Esophagus (tissue), 2 donors: ENCODE measurements around the gene SLC25A51. TPM values are rescaled to one million over a fixed set of nuclear protein-coding genes. Genes with fewer than 3 reads are reported as not detected.
A peak's percentile ranks its signal among the peaks of the same experiment; 100 is the strongest.

Experiments
- H3K27ac ChIP-seq, 2 donors: one replicate each; pipeline ENCODE4 v1.5.1; 2013; ENCODE audit warnings: low read depth in 2 of 2, mild to moderate bottlenecking in 2 of 2, inconsistent platforms in 1 of 2, low read length in 1 of 2, moderate library complexity in 1 of 2
- H3K27me3 ChIP-seq, 2 donors: one replicate each; pipeline ENCODE4 v1.6.1; 2013; ENCODE audit warnings: low read length in 2 of 2, control low read depth in 1 of 2, mild to moderate bottlenecking in 1 of 2; ENCODE audit not compliant: insufficient read depth in 2 of 2, control insufficient read depth in 1 of 2
- H3K36me3 ChIP-seq, 2 donors: one replicate each; pipeline ENCODE4 v1.6.1; 2013; ENCODE audit warnings: low read length in 1 of 2; ENCODE audit not compliant: control insufficient read depth in 2 of 2, insufficient read depth in 2 of 2
- H3K4me1 ChIP-seq, 2 donors: one replicate each; pipeline ENCODE4 v1.6.1; 2013; ENCODE audit warnings: low read length in 1 of 2; ENCODE audit not compliant: control insufficient read depth in 2 of 2, insufficient read depth in 2 of 2
- H3K4me3 ChIP-seq, 2 donors: one replicate each; pipeline ENCODE4 v1.5.1; 2013; ENCODE audit warnings: low read length in 2 of 2, mild to moderate bottlenecking in 2 of 2, low read depth in 1 of 2, moderate library complexity in 1 of 2
- H3K9me3 ChIP-seq, 2 donors: one replicate each; pipeline ENCODE4 v1.6.1; 2013; ENCODE audit warnings: mild to moderate bottlenecking in 2 of 2, low read depth in 1 of 2, low read length in 1 of 2, moderate library complexity in 1 of 2; ENCODE audit not compliant: control insufficient read depth in 2 of 2, insufficient read depth in 1 of 2
- WGBS, 2 donors: extraction: QIAGEN DNeasy Blood & Tissue Kit; methylation state at CpG; one replicate each; pipeline ENCODE4 v1.1.7; 2013; 5-methylcytosine and 5-hydroxymethylcytosine counted together
- polyA plus RNA-seq, 2 donors: library from polyadenylated mRNA; stranded (reverse); fragments of 200-250 nt; gene quantifications; one replicate each; pipeline ENCODE4 v1.2.3, GENCODE V29; 2013
- donor health status: healthy with polysubstance abuse.
- donor health status: Bipolar disorder and iron deficiency.

SLC25A51 gene, protein sequence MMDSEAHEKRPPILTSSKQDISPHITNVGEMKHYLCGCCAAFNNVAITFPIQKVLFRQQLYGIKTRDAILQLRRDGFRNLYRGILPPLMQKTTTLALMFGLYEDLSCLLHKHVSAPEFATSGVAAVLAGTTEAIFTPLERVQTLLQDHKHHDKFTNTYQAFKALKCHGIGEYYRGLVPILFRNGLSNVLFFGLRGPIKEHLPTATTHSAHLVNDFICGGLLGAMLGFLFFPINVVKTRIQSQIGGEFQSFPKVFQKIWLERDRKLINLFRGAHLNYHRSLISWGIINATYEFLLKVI
- polyA plus RNA-seq: 1 to 10 TPM; 3.5 to 5.7 TPM

DNA sequence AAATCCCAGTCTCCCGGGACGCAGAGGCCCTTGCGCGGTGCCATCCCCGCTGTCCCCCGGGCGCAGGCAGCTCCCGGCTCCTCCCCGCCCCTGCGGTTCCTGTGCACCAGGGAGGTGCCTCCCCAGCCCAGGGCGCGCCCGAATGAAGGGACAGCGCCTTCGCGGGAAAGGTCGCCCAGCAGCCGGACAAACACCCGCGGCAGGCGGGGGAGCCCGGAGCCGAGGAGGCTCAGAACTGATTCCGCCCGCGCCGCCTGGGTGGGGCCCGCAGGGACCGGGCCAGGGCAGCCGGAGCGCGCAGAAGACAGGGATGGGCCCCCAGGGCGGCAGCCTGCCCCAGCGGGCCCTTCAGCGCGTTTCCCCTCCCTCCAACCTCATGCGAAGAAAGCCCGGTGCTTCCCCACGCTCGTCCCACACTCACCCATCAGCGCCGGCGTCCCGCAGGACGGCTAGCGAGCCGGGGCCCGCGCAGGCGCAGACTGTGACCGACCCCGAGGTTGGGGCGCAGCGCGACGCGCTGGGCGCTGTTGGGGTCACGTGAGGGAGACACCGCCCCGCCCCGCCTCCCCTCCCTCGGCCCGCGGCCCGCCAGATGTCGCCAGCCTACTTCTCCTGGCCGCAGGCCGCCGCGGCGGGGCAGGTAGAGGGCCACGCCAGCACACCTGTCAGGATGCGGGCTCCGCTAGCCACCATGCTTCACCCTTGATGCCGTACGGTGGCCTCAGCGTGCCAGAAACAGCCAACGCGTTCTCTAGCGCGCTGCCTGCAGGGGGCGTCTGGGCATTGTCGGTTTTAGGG, at the start of gene SLC25A51:
SLC25A51 (minus strand) TSS at position 481 of the 798 bp plus-strand sequence. CDS start 15,577 bp downstream, outside the sequence.
- Histone ChIP-seq H3K4me1 (peaks cover 0 to 8% of the 10 kb centered on the region in 2 donors), H3K4me3 (peak within 1 kb of the TSS; percentile 70 to 79), H3K9me3 (no peaks in the 10 kb centered on the region), H3K27me3 (no peaks in the 10 kb centered on the region), H3K36me3 (no peaks in the 10 kb centered on the region), H3K27ac (peak within 1 kb of the TSS; percentile 88 to 90)
- 0 to 1% methylated on average over 78 to 84 of the region's 84 CpGs for WGBS, 2 donors

DNA sequence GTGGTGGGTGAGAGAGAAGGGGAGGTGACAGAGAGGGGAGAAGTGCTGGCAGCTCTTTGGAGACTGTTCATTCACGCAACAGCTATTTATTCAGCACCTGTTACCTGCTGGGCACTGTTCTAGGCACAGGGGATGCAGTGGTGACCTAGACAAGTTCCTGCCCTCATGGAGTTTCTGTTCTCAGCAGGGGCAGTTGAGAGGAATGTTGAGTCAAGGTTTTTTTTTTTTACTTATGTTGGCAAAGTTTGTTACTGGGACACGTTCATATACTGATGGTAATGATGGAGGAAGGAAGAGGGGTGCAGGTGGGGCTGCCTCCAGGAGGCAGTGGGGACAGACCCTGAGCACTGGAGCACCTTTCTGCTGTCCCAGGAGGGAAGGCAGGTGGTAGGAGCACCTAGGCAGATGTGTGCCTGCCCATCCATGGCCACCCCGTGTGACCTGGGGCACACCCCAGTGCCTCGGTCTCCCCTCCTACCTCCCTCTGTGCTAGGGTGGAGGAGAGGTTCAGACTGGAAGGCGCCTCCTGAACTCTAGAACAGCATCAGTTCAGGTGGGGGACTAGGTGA, 49.4 kb upstream of the SLC25A51 start:
- H3K27ac ChIP-seq: peak overlapping the region; percentile 71 to 94
- WGBS, 2 donors: 73 to 76% methylated on average over 5 of the region's 5 CpGs
- peaks cover 17 to 25% of the 10 kb centered on the region in 2 donors for H3K4me1 ChIP-seq

DNA sequence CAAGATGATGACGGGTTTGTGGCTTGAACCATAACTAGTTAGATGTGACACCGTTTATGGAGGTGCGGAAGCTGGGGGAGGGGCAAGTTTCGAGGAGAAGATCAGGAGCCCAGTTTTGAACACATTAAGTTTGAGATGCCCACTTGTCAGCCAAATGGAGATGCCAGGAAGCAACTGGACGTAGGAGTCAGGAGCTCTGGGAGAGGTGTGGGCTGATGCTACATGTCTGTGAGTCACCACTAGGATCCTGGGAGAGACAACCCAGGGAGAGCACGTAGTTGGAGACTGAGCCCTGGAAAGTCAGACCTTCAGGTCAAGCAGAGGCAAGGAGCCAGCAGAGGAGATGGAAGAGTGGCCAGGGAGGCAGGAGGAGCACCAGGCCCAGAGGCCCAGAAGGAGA, 48.8 kb upstream of the SLC25A51 start:
- Histone ChIP-seq H3K4me1 (peaks cover 14 to 27% of the 10 kb centered on the region in 2 donors), H3K27me3 (no peaks in the 10 kb centered on the region), H3K36me3 (peaks cover 6 to 26% of the 10 kb centered on the region in 2 donors), H3K9me3 (no peaks in the 10 kb centered on the region), H3K4me3 (no peak overlapping the region), H3K27ac (peak overlapping the region in 1 of 2 donors; percentile 94)
- 78 to 83% methylated on average over 6 of the region's 6 CpGs for WGBS, 2 donors

More for the DNA sequence above, 49.4 kb upstream of the SLC25A51 start:
- Histone ChIP-seq H3K4me3 (no peak overlapping the region), H3K9me3 (no peaks in the 10 kb centered on the region), H3K36me3 (peaks cover 6 to 25% of the 10 kb centered on the region in 2 donors), H3K27me3 (no peaks in the 10 kb centered on the region)

DNA sequence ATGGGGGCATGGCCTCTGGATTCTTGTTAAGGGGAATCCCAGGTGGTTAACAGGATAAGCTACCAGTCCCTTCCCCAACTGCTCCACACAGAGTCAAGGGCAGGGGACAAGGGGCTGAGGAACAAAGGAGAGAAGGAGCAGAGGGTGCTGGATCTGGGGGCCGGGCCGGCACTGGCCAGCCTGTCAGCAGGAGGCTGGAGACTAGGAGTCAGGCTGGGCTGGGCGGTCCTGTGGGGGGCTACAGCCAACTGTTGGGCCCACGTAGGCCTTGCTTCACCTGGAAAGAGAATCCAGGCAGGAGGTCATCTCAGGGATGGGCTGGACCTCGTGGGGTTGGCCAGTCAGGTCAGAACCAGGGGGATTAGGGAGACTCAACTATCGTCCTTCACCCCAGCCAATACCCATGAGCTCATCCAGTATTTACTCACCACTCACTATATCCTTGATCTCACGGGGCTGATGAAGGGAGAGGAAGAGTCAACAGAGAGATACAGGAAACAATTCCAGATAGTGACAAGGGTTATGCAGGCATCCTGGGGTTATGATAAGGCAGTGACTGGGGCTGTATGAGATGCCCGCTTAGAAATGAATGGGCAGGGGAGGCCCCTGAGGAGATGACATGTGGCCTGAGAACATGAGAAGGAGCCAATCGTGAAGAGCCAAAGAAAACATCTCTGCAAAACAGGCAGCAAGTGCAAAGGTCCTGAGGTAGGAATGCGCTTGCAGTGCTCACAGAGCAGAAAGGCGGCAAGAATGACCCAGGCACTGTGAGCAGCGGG, 47.9 kb upstream of the SLC25A51 start:
- H3K36me3 ChIP-seq: peaks cover 9 to 35% of the 10 kb centered on the region in 2 donors
- no peak overlapping the region for H3K4me3 ChIP-seq
- no peaks in the 10 kb centered on the region for H3K9me3 ChIP-seq
- peaks cover 11 to 33% of the 10 kb centered on the region in 2 donors for H3K4me1 ChIP-seq
- H3K27me3 ChIP-seq: no peaks in the 10 kb centered on the region
- H3K27ac ChIP-seq: no peak overlapping the region
- WGBS, 2 donors: 83 to 86% methylated on average over 12 of the region's 12 CpGs

DNA sequence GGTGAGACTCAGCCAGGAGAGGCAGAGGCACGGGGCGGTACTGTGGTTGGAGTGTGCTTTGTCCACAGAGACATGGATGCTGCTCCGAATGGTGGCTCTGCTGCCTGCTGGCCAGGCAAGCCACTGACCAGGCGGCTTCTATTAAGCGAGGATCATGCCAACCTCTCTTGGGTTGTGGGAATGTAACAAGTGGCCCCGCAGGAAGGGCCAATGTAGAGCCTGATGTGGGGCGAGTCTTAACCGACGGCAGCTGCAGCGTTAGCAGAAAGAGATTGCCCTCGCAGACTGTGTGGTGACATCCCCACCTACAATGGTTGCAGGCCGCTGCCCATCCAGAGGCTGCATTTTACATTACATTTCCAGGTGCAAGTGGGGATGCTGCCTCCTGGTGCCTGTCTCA, 46.6 kb upstream of the SLC25A51 start:
- Histone ChIP-seq H3K36me3 (peaks cover 14 to 40% of the 10 kb centered on the region in 2 donors), H3K9me3 (no peaks in the 10 kb centered on the region), H3K4me1 (peaks cover 11 to 30% of the 10 kb centered on the region in 2 donors), H3K4me3 (no peak overlapping the region), H3K27ac (no peak overlapping the region), H3K27me3 (no peaks in the 10 kb centered on the region)
- 92 to 97% methylated on average over 12 of the region's 12 CpGs for WGBS, 2 donors

DNA sequence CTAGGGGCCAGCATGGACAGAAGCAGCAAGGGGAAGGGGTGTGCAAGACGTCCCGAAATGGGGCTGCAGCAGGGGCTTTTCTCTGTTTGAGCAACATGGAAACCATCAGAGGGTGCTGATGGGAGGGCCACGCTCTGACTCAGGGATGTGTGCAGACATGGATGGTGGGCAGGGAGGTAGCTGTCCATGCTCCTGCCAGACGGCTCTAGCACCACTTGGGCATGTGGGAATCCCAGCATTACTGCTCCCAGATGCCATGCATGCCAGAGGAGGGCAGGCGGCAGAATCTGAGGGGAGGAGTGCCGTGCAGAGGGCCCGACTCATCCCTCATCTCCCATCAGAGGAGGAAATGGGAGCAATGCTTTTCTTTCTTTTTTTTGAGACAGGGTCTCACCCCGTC, 45.6 kb upstream of the SLC25A51 start:
- no peak overlapping the region for H3K27ac ChIP-seq
- peaks cover 9 to 33% of the 10 kb centered on the region in 2 donors for H3K4me1 ChIP-seq
- H3K9me3 ChIP-seq: no peaks in the 10 kb centered on the region
- no peak overlapping the region for H3K4me3 ChIP-seq
- no peaks in the 10 kb centered on the region for H3K27me3 ChIP-seq
- peaks cover 14 to 49% of the 10 kb centered on the region in 2 donors for H3K36me3 ChIP-seq
- 79 to 82% methylated on average over 7 to 8 of the region's 8 CpGs for WGBS, 2 donors

DNA sequence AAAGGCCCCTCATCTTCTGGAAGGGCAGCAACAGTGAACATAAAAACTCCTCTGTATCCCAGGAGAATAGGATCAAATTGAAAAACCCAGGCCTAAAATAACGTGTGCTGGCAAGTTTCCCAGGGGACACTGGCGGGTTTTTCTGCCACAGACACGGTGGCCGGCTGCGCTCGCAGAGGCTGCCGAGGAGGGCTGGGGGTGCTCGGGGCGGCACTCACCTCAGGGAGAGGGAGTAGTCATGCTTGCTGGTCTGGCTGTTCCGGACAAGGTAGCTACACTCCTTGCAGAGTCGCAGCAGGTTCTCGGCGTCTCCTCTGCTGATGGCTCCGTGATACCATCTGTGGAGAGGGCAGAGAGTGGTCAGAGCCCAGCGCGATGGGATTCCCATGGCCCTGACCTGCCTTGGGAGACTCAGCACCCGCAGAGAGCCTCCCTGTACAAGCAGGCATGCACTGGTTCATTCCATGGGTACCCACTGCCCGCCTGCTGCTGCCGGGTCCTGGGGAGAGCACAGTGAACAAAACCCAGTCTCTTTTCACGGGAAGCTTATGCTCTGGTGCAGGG, 44.6 kb upstream of the SLC25A51 start:
- 80 to 87% methylated on average over 20 of the region's 20 CpGs for WGBS, 2 donors
- Histone ChIP-seq H3K27ac (peak overlapping the region in 1 of 2 donors; percentile 21), H3K9me3 (no peaks in the 10 kb centered on the region), H3K27me3 (no peaks in the 10 kb centered on the region), H3K36me3 (peaks cover 14 to 55% of the 10 kb centered on the region in 2 donors), H3K4me1 (peaks cover 11 to 33% of the 10 kb centered on the region in 2 donors), H3K4me3 (no peak overlapping the region)

DNA sequence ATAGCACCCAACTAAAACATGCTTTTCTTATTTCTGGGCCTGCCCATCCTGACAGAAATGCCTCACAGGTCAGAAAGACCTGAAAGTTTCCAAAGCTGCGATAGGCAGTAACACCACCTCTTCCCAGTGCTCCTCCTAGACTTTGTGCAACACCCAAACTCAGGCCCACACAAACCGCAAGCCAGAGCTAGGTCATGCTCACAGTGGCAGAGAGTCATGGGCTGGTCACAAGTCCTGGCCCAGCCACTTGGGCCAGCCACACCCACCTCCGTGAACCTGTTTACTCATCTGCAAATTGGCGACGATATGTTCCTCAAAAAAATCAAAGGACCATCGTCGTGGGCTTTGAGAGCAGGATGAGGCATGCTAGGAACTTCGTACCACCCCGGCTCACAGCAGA, 44.0 kb upstream of the SLC25A51 start:
- H3K4me3 ChIP-seq: no peak overlapping the region
- peaks cover 14 to 33% of the 10 kb centered on the region in 2 donors for H3K4me1 ChIP-seq
- H3K36me3 ChIP-seq: peaks cover 14 to 50% of the 10 kb centered on the region in 2 donors
- H3K27ac ChIP-seq: no peak overlapping the region
- H3K27me3 ChIP-seq: no peaks in the 10 kb centered on the region
- H3K9me3 ChIP-seq: no peaks in the 10 kb centered on the region
- WGBS, 2 donors: 57 to 74% methylated on average over 9 of the region's 9 CpGs

DNA sequence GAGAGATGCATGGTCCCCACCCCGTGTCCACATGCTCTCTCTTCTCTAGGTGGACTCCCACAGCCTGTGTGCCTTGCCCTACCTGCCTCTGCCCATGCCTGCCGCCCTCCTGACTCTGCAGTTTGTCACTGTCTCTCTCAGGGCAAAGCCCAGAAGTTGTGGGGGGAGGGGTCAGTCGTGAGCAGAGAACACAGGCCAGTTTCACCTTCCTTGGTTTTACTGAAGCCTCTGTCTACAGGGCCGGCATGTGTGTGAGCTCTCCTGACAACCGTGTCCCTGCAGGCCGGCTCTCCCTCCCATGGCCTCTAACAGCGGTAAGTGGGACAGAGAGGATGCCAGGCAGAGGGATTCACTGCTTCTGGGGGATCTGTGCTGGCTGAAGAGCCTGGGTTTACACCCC, 43.5 kb upstream of the SLC25A51 start:
- no peaks in the 10 kb centered on the region for H3K27me3 ChIP-seq
- H3K36me3 ChIP-seq: peaks cover 14 to 50% of the 10 kb centered on the region in 2 donors
- H3K4me3 ChIP-seq: no peak overlapping the region
- 82 to 84% methylated on average over 7 of the region's 7 CpGs for WGBS, 2 donors
- H3K27ac ChIP-seq: no peak overlapping the region
- no peaks in the 10 kb centered on the region for H3K9me3 ChIP-seq
- H3K4me1 ChIP-seq: peaks cover 13 to 29% of the 10 kb centered on the region in 2 donors
